Activated T-cell treated with anti-CD3 and anti-CD28 coated beads, Interleukin-2, amount 50 U/mL, for 4 hours (primary cell): Measurements from ENCODE around the gene KLF13. TPM values are rescaled to one million over a fixed set of nuclear protein-coding genes. Genes with fewer than 3 reads are reported as not detected.

Experiments used
- ATAC-seq, 2 donors: fragments of 200-7000 bp; cut with Tn5 transposase; one replicate each; pipeline ENCODE4 v1.10.0; 2021
- DNase-seq: peaks from one replicate; pipeline ENCODE4 v3.0.0-alpha.2; 2020
- H3K27me3 Mint-ChIP-seq: one replicate; pipeline ENCODE4 v1.8.0; 2021; ENCODE audit warnings: low read depth, mixed read lengths
- H3K36me3 Mint-ChIP-seq: one replicate; pipeline ENCODE4 v1.8.0; 2022; ENCODE audit warnings: mixed read lengths; ENCODE audit not compliant: insufficient read depth
- H3K4me1 Mint-ChIP-seq: one replicate; pipeline ENCODE4 v1.8.0; 2021; ENCODE audit warnings: low read depth, mixed read lengths
- H3K4me3 Mint-ChIP-seq: one replicate; pipeline ENCODE4 v1.8.0; 2021; ENCODE audit warnings: mild to moderate bottlenecking, moderate library complexity, mixed read lengths
- H3K9me3 Mint-ChIP-seq: one replicate; pipeline ENCODE4 v1.8.0; 2021; ENCODE audit warnings: mixed read lengths
- total RNA-seq, 3 donors: library from RNA; stranded (reverse); gene quantifications; one replicate each; pipeline ENCODE4 v1.2.1, GENCODE V29; 2021

KLF13 gene
- total RNA-seq, 3 donors from 2014 or later = 75.0 to 82.8 (median 81.8) TPM

DNA sequence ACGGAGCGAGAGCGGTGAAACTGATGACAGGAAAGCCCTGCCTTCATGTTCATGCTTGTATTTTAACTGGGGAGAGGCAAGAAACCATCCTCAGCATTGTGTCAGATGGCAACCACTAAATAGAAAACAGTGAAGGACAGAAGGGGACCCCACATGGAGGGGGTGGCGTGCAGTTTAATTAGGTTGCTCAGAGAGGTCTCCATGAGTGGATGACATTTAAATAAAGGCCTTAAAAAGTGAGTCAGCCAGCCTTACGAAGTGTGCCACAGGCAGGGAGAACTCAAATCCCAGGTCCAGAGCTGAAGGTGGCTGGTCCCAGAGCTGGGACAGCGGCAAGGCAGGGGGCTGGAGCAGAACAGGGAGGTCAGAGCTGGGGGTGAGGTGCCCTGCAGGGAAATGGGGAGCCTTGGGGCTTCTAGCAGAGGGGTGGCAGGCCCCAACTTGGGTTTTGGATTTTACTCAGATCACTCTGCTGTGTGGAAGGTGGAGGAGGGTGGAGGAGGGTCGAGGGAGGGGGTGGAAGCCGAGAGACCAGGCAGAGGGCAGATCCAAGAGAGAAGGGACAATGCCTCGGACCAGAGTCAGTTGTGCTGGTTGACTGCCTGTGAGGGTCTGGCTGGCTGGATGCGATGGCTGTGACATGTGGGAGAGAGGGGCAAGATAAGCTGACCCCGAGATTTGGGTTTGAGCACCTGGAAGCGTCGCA lies 73.7 kb downstream of the KLF13 start:
- no peak for ATAC-seq
- Mint-ChIP-seq H3K27me3 (no peaks in the 10 kb centered on the region), H3K9me3 (no peaks in the 10 kb centered on the region), H3K4me3 (no peak overlapping the region), H3K36me3 (no peaks in the 10 kb centered on the region), H3K4me1 (peaks cover 40% of the 10 kb centered on the region)
- DNase-seq = no peak

DNA sequence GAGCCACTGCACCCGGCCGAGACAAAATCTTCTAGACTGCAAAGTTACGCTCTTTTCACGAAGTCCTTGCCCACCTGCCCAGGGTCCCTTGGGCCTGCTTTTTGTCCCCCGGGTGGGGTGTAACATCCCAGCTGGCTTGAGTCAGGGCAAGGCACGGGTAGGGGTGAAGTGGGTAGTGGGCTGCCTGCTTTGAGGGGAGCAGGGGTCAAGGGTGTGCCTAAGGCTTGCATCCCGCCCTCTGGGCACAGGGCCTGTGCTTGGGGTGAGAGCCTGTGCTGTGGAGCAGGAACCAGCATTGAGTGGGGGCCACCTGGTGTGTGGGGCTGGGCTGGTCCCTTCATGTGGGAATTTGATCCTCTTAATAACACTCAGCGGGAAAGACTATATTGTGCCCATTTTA lies 74.6 kb downstream of the KLF13 start:
- H3K4me1 Mint-ChIP-seq = peaks cover 46% of the 10 kb centered on the region
- no peaks in the 10 kb centered on the region for H3K27me3 Mint-ChIP-seq
- DNase-seq = no peak
- ATAC-seq = no peak
- H3K36me3 Mint-ChIP-seq = no peaks in the 10 kb centered on the region
- no peaks in the 10 kb centered on the region for H3K9me3 Mint-ChIP-seq
- no peak overlapping the region for H3K4me3 Mint-ChIP-seq

DNA sequence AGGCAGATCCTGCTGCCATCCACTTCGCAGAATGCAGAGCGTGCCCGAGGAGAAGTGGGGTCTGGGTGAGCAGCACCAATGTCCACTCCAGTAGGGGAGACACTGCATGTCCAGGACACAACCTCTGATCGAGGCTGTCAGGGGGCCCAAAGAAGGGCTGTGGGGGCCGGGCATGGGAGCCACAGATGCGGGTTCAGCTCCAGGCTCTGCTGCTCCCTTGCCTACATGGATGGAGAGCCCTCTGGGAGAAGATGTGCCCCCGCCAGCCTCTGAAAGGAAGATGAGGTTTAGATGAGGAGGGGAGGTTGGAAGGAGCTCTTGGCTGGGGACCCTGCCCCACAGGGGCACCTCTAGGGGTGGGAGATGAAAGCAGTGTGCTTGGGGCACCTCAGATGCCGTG lies 75.4 kb downstream of the KLF13 start:
- Mint-ChIP-seq H3K4me3 (no peak overlapping the region), H3K4me1 (peaks cover 43% of the 10 kb centered on the region), H3K9me3 (no peaks in the 10 kb centered on the region), H3K27me3 (no peaks in the 10 kb centered on the region), H3K36me3 (no peaks in the 10 kb centered on the region)
- ATAC-seq (no peak), DNase-seq (no peak)

DNA sequence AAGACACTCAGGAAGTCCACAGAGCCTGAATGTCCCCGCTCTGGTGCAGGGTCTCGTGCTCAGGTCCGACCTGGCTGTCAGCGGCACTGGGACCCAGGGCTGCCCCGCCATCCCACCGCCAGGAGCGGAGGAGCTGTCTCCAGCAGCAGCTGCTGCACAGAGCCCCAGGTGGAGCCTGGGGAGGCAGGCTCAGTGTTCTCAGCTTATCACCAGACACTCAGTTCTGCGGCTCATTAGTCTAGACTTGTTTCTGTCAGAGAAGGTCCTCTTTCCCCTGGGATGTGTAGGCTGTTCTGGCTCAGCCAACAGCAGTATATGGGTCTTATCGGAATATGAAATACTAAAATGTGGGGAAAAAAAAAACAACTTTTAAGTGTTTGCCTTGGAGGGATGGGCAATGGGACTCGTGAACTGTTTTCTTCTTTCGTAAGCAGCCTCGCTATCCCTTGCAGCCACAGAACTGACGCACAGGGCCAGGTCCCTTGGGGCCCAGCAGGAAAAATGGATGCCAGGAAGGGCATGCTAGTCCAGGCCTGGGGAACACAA lies 75.9 kb downstream of the KLF13 start:
- no peaks in the 10 kb centered on the region for H3K27me3 Mint-ChIP-seq
- ATAC-seq (no peak), DNase-seq (no peak)
- no peak overlapping the region for H3K4me3 Mint-ChIP-seq
- peaks cover 43% of the 10 kb centered on the region for H3K4me1 Mint-ChIP-seq
- no peaks in the 10 kb centered on the region for H3K36me3 Mint-ChIP-seq
- no peaks in the 10 kb centered on the region for H3K9me3 Mint-ChIP-seq

DNA sequence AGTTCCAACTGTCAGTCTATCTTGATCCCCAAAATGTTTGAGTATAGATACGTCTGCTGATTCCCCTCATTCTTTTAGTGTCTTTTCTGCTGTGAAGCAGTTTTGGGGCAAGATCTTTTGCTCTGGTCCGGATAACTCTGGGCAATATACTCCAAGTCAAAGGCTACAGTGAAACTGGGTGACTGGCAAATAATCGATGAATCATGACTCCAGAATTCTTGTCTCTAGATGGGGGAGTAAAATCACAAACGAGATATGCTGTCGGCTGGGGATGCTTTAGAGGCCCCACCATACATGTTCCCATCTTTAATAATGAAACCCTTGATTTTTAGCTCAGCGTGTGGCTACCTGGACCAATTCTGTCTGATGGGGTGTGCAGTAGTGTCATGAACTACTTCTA lies 76.5 kb downstream of the KLF13 start:
- peaks cover 40% of the 10 kb centered on the region for H3K4me1 Mint-ChIP-seq
- no peak overlapping the region for H3K4me3 Mint-ChIP-seq
- no peaks in the 10 kb centered on the region for H3K27me3 Mint-ChIP-seq
- H3K36me3 Mint-ChIP-seq = no peaks in the 10 kb centered on the region
- no peaks in the 10 kb centered on the region for H3K9me3 Mint-ChIP-seq
- ATAC-seq (no peak), DNase-seq (no peak)

DNA sequence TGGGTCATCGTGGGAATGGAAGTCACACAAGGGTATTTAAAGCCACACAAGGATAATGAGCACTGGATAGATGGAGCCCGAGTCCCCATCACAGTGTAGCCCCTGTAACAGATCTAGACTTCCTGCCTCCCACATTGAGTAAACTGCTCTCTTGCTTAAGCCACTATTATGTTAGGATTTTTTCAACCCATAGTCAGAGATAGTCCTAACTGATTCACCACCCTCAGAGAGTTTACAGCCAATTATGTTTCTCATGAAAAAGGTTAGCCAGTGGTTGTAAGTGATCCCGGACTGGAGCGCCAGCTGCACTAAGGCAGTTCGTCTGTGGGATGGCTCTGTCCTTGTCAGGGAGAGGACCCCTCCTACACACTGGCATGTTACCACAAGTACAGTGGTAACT lies 77.0 kb downstream of the KLF13 start:
- no peak overlapping the region for H3K4me3 Mint-ChIP-seq
- ATAC-seq (no peak), DNase-seq (no peak)
- peaks cover 4% of the 10 kb centered on the region for H3K9me3 Mint-ChIP-seq
- peaks cover 34% of the 10 kb centered on the region for H3K4me1 Mint-ChIP-seq
- H3K27me3 Mint-ChIP-seq = no peaks in the 10 kb centered on the region
- H3K36me3 Mint-ChIP-seq = peaks cover 3% of the 10 kb centered on the region

DNA sequence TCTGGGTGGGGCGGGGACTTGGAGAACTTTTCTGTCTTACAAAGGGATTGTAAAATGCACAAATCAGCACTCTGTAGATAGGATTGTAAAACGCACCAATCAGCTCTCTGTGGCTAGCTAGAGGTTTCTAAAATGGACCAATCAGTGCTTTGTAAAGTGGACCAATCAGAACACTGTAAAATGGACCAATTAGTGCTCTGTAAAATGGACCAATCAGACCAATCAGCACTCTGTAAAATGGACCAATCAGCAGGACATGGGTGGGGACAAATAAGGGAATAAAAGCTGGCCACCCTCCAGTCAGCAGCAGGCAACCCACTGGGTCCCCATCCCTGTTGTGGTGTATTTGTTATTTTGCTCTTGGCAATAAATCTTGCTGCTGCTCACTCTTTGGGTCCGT lies 77.7 kb downstream of the KLF13 start:
- Mint-ChIP-seq H3K36me3 (peaks cover 4% of the 10 kb centered on the region), H3K27me3 (no peaks in the 10 kb centered on the region), H3K4me3 (no peak overlapping the region), H3K4me1 (peaks cover 27% of the 10 kb centered on the region), H3K9me3 (peaks cover 9% of the 10 kb centered on the region)
- DNase-seq (no peak), ATAC-seq (no peak)

DNA sequence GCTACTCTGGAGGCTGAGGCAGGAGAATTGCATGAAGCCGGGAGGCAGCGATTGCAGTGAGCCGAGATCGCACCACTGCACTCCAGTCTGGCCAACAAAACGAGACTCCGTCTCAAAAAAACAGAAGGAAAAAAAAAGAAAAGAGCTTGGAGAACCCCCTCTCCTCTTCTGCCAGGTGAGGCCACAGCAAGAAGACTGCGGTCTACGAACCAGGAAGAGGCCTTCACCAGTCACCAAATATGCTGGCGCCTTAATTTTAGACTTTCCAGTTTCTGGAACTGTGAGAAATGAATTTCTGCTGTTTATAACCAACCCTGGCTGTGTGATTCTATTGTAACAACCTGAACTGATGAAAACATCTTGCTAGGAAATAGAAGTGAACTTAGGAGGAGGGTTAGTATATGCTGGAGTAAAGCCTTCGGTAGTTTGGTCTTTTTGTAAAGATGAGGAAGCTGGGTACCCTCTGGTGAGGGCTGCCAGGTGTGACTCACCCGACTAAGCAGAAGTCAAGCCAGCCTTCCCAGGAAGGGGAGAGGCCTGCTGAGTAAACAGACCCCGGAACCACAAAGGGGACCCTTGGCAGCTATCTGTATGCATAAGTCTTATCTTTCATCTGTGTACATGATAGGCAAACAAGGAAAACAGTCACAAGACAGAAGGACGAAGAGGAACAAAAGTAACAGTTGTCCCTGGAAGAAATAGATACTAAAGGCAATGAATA lies 78.7 kb downstream of the KLF13 start:
- peak; percentile 65 to 66 for ATAC-seq
- Mint-ChIP-seq H3K4me3 (peak overlapping the region; percentile 32), H3K4me1 (peaks cover 18% of the 10 kb centered on the region), H3K27me3 (no peaks in the 10 kb centered on the region), H3K9me3 (peaks cover 11% of the 10 kb centered on the region), H3K36me3 (peaks cover 4% of the 10 kb centered on the region)
- peak; percentile 41 for DNase-seq

DNA sequence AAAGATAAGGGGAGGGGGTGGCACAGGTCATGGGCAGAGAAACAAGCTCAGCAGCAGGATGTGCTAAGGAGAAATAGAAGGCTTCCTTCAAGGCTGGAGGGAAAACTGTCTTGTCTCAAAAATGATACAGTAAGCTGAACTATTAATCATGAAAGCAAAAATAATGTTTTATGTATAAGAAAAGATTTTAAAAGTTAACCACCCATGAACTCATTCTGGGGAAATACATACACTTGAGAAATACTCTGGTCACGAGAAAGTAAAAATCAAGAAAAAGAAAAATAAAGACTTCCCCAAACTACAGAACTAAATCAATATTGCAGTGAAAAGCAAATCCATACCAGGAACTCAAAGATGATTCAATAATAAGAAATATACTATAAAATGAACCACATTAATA lies 80.7 kb downstream of the KLF13 start:
- Mint-ChIP-seq H3K36me3 (peaks cover 4% of the 10 kb centered on the region), H3K27me3 (no peaks in the 10 kb centered on the region), H3K9me3 (peaks cover 11% of the 10 kb centered on the region), H3K4me1 (peaks cover 18% of the 10 kb centered on the region), H3K4me3 (no peak overlapping the region)
- DNase-seq (no peak), ATAC-seq (no peak)

DNA sequence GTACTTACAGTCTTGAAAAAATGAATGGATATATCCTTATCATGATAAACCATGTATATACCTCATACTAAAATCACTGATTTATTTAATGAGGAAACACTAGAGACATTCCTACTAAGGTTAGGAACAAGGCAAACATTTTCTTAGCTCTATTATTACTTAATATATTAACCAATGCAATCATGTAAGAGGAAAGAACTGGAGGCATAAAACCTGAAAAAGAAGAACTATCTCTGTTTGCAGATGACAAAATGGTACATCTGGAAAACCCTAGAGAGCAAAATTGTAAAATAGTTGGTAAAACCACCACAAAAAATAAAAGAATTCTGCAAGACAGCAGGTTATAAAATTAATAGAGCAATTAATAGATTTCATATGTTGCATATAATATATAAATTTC lies 81.2 kb downstream of the KLF13 start:
- ATAC-seq = no peak
- no peaks in the 10 kb centered on the region for H3K27me3 Mint-ChIP-seq
- H3K4me1 Mint-ChIP-seq = peaks cover 20% of the 10 kb centered on the region
- H3K9me3 Mint-ChIP-seq = peaks cover 11% of the 10 kb centered on the region
- DNase-seq = no peak
- no peak overlapping the region for H3K4me3 Mint-ChIP-seq
- H3K36me3 Mint-ChIP-seq = peaks cover 4% of the 10 kb centered on the region

DNA sequence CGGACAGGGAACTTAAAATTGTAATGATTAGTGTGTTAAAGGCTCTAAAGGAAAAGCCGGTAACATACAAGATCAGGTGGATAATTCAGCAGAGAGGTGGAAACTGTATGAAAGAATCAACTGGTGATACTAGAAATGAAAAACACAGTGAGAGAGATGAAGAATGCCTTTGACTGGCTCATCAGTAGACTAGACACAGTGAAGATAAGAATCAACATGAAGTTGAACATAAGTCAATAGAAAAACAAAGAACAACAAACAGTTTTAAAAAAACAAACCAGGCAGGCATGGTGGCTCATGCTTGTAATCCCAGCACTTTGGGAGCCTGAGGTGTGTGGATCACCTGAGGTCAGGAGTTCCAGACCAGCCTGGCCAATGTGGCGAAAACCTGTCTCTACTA lies 82.1 kb downstream of the KLF13 start:
- Mint-ChIP-seq H3K27me3 (no peaks in the 10 kb centered on the region), H3K4me3 (no peak overlapping the region), H3K36me3 (peaks cover 4% of the 10 kb centered on the region), H3K4me1 (peaks cover 20% of the 10 kb centered on the region), H3K9me3 (peaks cover 11% of the 10 kb centered on the region)
- DNase-seq = no peak
- no peak for ATAC-seq

DNA sequence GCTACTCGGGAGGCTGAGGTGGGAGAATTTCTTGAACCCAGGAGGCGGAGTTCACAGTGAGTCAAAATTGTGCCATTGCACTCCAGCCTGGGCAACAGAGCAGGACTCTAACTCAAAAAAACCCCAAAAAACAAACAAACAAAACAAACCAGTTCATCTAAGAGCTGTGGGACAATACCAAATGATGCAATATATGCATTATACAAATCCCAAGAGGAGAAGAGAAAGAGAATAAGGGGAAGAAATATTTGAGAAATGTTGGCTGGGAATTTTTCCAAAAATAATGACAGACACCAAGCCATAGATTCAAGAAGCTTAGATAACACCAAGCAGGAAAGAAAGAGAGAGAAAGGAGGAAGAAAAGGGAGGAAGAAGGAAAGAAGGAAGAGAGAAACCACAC lies 82.5 kb downstream of the KLF13 start:
- H3K4me1 Mint-ChIP-seq = peaks cover 19% of the 10 kb centered on the region
- DNase-seq = no peak
- H3K27me3 Mint-ChIP-seq = no peaks in the 10 kb centered on the region
- H3K36me3 Mint-ChIP-seq = peaks cover 4% of the 10 kb centered on the region
- no peak for ATAC-seq
- peaks cover 11% of the 10 kb centered on the region for H3K9me3 Mint-ChIP-seq
- no peak overlapping the region for H3K4me3 Mint-ChIP-seq

DNA sequence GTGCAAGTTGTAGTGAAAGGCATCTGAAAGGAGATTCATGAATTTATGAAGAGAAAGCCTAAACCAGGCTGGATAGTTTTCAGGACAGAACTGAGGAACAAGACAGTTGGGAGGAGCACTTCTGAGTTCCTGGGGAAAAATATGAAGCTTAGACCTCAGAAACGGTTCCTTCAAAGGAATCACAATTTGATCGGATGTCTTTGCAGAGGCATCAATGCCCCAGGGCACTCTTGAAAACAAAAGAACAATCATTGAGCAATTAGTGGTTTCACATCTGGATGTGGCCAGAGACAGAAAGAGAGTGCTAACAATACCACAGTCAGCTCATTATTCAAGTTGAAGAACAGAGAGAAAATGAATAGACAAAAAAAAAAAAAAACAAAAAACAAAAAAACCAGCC lies 86.2 kb downstream of the KLF13 start:
- Mint-ChIP-seq H3K9me3 (peaks cover 11% of the 10 kb centered on the region), H3K4me3 (no peak overlapping the region), H3K36me3 (peaks cover 4% of the 10 kb centered on the region), H3K27me3 (no peaks in the 10 kb centered on the region), H3K4me1 (peaks cover 2% of the 10 kb centered on the region)
- DNase-seq (no peak), ATAC-seq (no peak)

DNA sequence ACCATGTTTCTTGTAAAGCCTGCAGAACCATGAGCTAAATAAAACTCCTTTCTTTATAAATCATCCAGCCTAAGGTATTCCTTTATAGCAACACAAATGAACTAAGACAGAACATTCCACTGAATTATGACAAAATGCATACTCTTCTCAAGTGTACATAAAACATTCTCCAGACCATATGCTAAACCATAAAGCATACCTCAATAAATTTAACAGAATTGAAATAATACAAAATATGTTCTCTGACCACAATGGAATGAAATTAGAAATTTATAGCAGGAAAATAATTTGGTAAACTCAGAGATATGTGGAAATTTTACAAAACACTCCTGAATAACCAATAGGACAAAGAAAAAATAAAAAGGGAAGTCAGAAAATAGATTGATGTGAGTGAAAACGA lies 88.6 kb downstream of the KLF13 start:
- H3K36me3 Mint-ChIP-seq = peaks cover 4% of the 10 kb centered on the region

DNA sequence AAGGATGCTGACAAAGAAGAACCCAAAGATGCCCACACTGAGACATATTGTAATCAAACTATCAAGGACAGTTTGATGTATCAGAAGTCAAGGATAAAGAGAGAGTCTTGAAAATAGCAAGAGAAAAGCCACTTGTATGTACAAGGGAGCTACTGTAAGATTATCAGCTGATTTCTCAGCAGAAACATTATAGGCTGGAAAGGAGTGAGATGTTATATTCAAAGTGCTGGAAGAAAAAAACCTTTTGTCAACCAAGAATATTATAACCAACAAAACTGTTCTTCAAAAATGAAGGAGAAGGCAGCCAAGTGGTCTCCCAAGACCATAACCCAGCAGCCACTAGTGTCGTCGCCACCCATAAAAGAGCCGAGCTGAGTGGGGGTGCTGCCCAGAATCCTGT lies 93.2 kb downstream of the KLF13 start:
- DNase-seq (no peak), ATAC-seq (no peak)
- Mint-ChIP-seq H3K9me3 (peaks cover 21% of the 10 kb centered on the region), H3K4me3 (no peak overlapping the region), H3K27me3 (no peaks in the 10 kb centered on the region), H3K4me1 (no peaks in the 10 kb centered on the region), H3K36me3 (peaks cover 4% of the 10 kb centered on the region)

More for the DNA sequence above, 88.6 kb downstream of the KLF13 start:
- DNase-seq (no peak), ATAC-seq (no peak)
- Mint-ChIP-seq H3K4me3 (no peak overlapping the region), H3K27me3 (no peaks in the 10 kb centered on the region), H3K4me1 (peaks cover 2% of the 10 kb centered on the region), H3K9me3 (peaks cover 17% of the 10 kb centered on the region)
